HepG2 (cell line): Measurements from ENCODE around the gene WBP1. TPM values are rescaled to one million over a fixed set of nuclear protein-coding genes. Genes with fewer than 3 reads are reported as not detected.

Source experiments
- AHR ChIP-seq: IDR thresholded peaks from 2 replicates; pipeline ENCODE4 v1.6.1; 2018; ENCODE audit warnings: missing genetic modification reagents, missing compliant biosample characterization
- ARNTL ChIP-seq: sonication (generic); formaldehyde crosslinking; IDR thresholded peaks from 2 replicates; pipeline ENCODE4 v1.4.0; 2020; ENCODE audit warnings: mild to moderate bottlenecking, missing genetic modification reagents
- ATAD3A ChIP-seq: sonication (generic); formaldehyde crosslinking; IDR thresholded peaks from 2 replicates; pipeline ENCODE4 v1.4.0; 2020; ENCODE audit warnings: missing genetic modification reagents
- EP300 ChIP-seq, 3 experiments: sonication (generic) in 1 of 3; formaldehyde crosslinking in 1 of 3; IDR thresholded peaks; 2 replicates each; pipeline versions ENCODE4 v1.5.1 to v1.6.1; 2011 to 2020; ENCODE audit warnings: low read depth in 2 of 3, low read length in 2 of 3, borderline replicate concordance in 1 of 3, improper control_type of control experiment in 1 of 3, mild to moderate bottlenecking in 1 of 3, missing genetic modification reagents in 1 of 3, moderate library complexity in 1 of 3
- FOXA1 ChIP-seq, 2 experiments: fragments of 450-650 bp in 1 of 2; sonication (generic) in 1 of 2; formaldehyde crosslinking in 1 of 2; IDR thresholded peaks; 2 replicates each; pipeline versions ENCODE4 v1.4.0 to v1.6.1; 2016 to 2020; ENCODE audit warnings: missing genetic modification reagents in 1 of 2
- GABPA ChIP-seq, 2 experiments: IDR thresholded peaks; 2 replicates each; pipeline ENCODE4 v1.6.1; 2011 to 2016; ENCODE audit warnings: low read depth in 2 of 2, low read length in 1 of 2, missing biosample characterization in 1 of 2, missing genetic modification characterization in 1 of 2
- HOXA3 ChIP-seq: sonication (generic); formaldehyde crosslinking; IDR thresholded peaks from 2 replicates; pipeline ENCODE4 v1.5.0; 2020; ENCODE audit warnings: missing genetic modification reagents
- ISX ChIP-seq: sonication (generic); formaldehyde crosslinking; conservative IDR thresholded peaks from 2 replicates; pipeline ENCODE4 v1.5.0; 2020; ENCODE audit warnings: missing genetic modification reagents
- MED13 ChIP-seq: sonication (generic); formaldehyde crosslinking; IDR thresholded peaks from 2 replicates; pipeline ENCODE4 v1.5.0; 2020; ENCODE audit warnings: missing genetic modification reagents
- MTF1 ChIP-seq: sonication (generic); formaldehyde crosslinking; IDR thresholded peaks from 2 replicates; pipeline ENCODE4 v1.5.0; 2020; ENCODE audit warnings: missing genetic modification reagents
- NFKBIZ ChIP-seq: IDR thresholded peaks from 2 replicates; pipeline ENCODE4 v1.6.1; 2018; ENCODE audit warnings: missing genetic modification reagents, missing compliant biosample characterization
- PAWR ChIP-seq: sonication (generic); formaldehyde crosslinking; IDR thresholded peaks from 2 replicates; pipeline ENCODE4 v1.4.0; 2020; ENCODE audit warnings: missing genetic modification reagents, mild to moderate bottlenecking, borderline replicate concordance
- SRF ChIP-seq: IDR thresholded peaks from 2 replicates; pipeline ENCODE4 v1.6.1; 2011; ENCODE audit warnings: mild to moderate bottlenecking, low read depth, low read length, moderate library complexity
- ZFP37 ChIP-seq: sonication (generic); formaldehyde crosslinking; IDR thresholded peaks from 2 replicates; pipeline ENCODE4 v1.4.0; 2020; ENCODE audit warnings: missing genetic modification reagents, borderline replicate concordance
- ZFP41 ChIP-seq: sonication (generic); formaldehyde crosslinking; IDR thresholded peaks from 2 replicates; pipeline ENCODE4 v1.4.0; 2020; ENCODE audit warnings: mild to moderate bottlenecking, missing genetic modification reagents, borderline replicate concordance
- ZNF263 ChIP-seq: sonication (generic); formaldehyde crosslinking; IDR thresholded peaks from 2 replicates; pipeline ENCODE4 v1.4.0; 2020; ENCODE audit warnings: missing genetic modification reagents
- ZNF274 ChIP-seq: sonication (generic); formaldehyde crosslinking; IDR thresholded peaks from 2 replicates; pipeline ENCODE4 v1.5.1; 2020; ENCODE audit warnings: mild to moderate bottlenecking, missing genetic modification reagents
- ZNF331 ChIP-seq: sonication (generic); formaldehyde crosslinking; IDR thresholded peaks from 2 replicates; pipeline ENCODE4 v1.4.0; 2020; ENCODE audit warnings: missing genetic modification reagents
- ZNF343 ChIP-seq: sonication (generic); formaldehyde crosslinking; IDR thresholded peaks from 2 replicates; pipeline ENCODE4 v1.4.0; 2020; ENCODE audit warnings: mild to moderate bottlenecking, missing genetic modification reagents
- ZNF749 ChIP-seq: sonication (generic); formaldehyde crosslinking; IDR thresholded peaks from 2 replicates; pipeline ENCODE4 v1.8.0; 2022; ENCODE audit warnings: mild to moderate bottlenecking, missing genetic modification reagents, moderate library complexity, borderline replicate concordance
- ZNF776 ChIP-seq: sonication (generic); formaldehyde crosslinking; IDR thresholded peaks from 2 replicates; pipeline ENCODE4 v1.4.0; 2020; ENCODE audit warnings: mild to moderate bottlenecking, missing genetic modification reagents
- ZNF879 ChIP-seq: sonication (generic); formaldehyde crosslinking; IDR thresholded peaks from 2 replicates; pipeline ENCODE4 v1.8.1; 2023; ENCODE audit warnings: missing genetic modification reagents
- polyA plus RNA-seq, 8 experiments: library from polyadenylated mRNA; depleted of rRNA in 3 of 8; stranded (reverse) in 7 of 8; unstranded in 1 of 8; fragments of >200 nt; fragmentation: Illumina TruSeq in 4 of 8; extraction: Trizol in 4 of 8; gene quantifications; 2 replicates each; pipeline versions ENCODE4 v1.2.1 to v1.2.3, GENCODE V29; 2011 to 2016; ENCODE audit warnings: low read depth in 4 of 8, missing spikeins in 1 of 8, mixed read lengths in 1 of 8; ENCODE audit not compliant: insufficient read depth in 1 of 8
- total RNA-seq, 5 experiments: library from RNA; depleted of rRNA; stranded (reverse); fragments of >200 nt; fragmentation: Illumina TruSeq; extraction: Trizol; gene quantifications; 2 replicates each; pipeline ENCODE4 v1.2.3, GENCODE V29; 2016; ENCODE audit warnings: low read depth in 1 of 5
- TF ChIP-seq, protein P1 (sequence below): sonication (generic); formaldehyde crosslinking; IDR thresholded peaks from 2 replicates; pipeline ENCODE4 v1.8.0; 2022; ENCODE audit warnings: missing genetic modification reagents, mild to moderate bottlenecking, inconsistent platforms, borderline replicate concordance
- TF ChIP-seq, protein P2 (sequence below): sonication (generic); formaldehyde crosslinking; IDR thresholded peaks from 2 replicates; pipeline ENCODE4 v1.4.0; 2020; ENCODE audit warnings: missing genetic modification reagents
- TF ChIP-seq, protein P3 (sequence below): sonication (generic); formaldehyde crosslinking; IDR thresholded peaks from 2 replicates; pipeline ENCODE4 v1.8.0; 2022; ENCODE audit warnings: mild to moderate bottlenecking, missing genetic modification reagents, moderate library complexity
- TF ChIP-seq, protein P4 (sequence below): sonication (generic); formaldehyde crosslinking; IDR thresholded peaks from 2 replicates; pipeline ENCODE4 v1.4.0; 2020; ENCODE audit warnings: missing genetic modification reagents

The WBP1 gene
- total and polyA plus RNA-seq, 2 of the 13 experiments (the other 11 are each of a cell fraction or from before 2014, with no cell fraction given): 38.8 to 85.7 TPM

DNA sequence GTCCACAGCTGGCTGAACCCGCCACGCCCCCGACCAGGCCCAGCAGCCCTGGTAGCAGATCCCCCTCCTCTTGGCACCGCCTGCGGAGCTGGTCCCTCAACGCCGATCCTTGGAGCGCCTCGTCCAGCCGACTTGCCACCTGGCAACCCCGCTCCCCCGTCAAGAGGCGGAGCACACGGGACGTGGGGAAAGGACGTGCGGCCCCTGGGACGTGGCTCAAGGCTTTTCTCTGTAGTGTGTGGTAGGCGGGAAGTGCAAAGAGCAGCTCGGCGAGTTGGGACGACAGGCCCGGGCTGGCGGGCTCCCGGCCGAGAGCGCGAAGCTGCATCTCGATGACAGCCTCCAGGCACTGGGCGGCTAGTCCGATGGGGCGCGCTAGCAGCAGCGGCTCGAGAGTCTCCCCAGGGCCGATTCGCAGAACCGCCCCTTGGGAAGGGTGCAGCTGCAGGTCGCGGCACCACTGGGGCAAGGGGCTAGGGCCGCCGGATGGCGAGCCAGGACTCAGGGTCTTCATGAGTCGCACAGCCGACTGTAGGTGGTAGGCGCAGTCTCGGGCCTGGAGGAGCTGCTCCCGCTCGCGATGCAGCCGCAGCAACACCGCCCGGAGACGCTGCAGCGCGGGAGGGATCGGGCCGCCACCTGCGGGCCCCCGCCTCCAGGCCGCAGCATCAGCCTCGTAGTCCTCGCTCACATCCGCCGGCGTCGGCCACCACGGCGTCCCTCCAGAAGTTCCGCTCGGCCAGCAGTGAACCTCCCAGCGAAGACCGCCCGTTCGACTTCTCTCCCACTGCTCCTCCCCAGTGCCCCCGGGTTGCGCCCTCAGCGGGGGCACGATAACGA, 23.9 kb downstream of the WBP1 start (continued):
- TF ChIP-seq, protein P1, sequence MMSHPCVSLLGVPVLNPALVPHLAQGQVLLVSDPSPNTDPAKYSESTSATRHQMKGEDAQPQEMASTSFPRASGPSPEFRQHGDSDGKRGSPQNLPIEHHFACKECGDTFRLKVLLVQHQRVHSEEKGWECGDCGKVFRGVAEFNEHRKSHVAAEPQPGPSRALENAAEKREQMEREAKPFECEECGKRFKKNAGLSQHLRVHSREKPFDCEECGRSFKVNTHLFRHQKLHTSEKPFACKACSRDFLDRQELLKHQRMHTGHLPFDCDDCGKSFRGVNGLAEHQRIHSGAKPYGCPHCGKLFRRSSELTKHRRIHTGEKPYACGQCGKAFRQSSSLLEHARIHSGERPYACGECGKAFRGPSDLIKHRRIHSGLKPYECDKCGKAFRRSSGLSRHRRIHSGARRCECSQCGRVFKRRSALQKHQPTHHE (CRISPR knock-in tag): peak; percentile 77; the same call in 1 of the 2 replicates
- TF ChIP-seq MED13: 0 out of 2 replicates have a peak, but pooled peaks have one; percentile 21
- peak; percentile 73; the same call in 1 of the 2 replicates for TF ChIP-seq ZNF776
- TF ChIP-seq ZNF331: no peak
- TF ChIP-seq SRF: no peak
- peak; percentile 76; the same call in 1 of the 2 replicates for TF ChIP-seq ZFP37 (CRISPR knock-in tag)
- no peak; the same call in none of the 2 replicates for TF ChIP-seq ZNF749 (CRISPR knock-in tag)
- TF ChIP-seq, protein P2, sequence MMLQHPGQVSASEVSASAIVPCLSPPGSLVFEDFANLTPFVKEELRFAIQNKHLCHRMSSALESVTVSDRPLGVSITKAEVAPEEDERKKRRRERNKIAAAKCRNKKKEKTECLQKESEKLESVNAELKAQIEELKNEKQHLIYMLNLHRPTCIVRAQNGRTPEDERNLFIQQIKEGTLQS (CRISPR knock-in tag): 0 out of 2 replicates have a peak, but pooled peaks have one; percentile 10
- no peak for TF ChIP-seq ZFP41
- peak; percentile 94 for TF ChIP-seq ZNF274 (CRISPR knock-in tag)
- no peak for TF ChIP-seq PAWR (CRISPR knock-in tag)
- TF ChIP-seq FOXA1 (IDR thresholded peaks at IDR 0.05): no peak
- TF ChIP-seq FOXA1 (CRISPR knock-in tag; IDR thresholded peaks at IDR 0.05): no peak; the same call in 1 of the 2 replicates
- TF ChIP-seq ISX (CRISPR knock-in tag): 0 out of 2 replicates have a peak, but pooled peaks have one; percentile 67
- TF ChIP-seq ATAD3A (CRISPR knock-in tag): no peak
- no peak for TF ChIP-seq EP300 (IDR thresholded peaks at IDR 0.05; ENCODE audit: low read depth in 2 of 2, low read length in 2 of 2)
- TF ChIP-seq EP300 (CRISPR knock-in tag; IDR thresholded peaks at IDR 0.05; ENCODE audit: borderline replicate concordance): no peak
- peak; percentile 57; the same call in 1 of the 2 replicates for TF ChIP-seq ZNF879 (CRISPR knock-in tag)
- TF ChIP-seq NFKBIZ (CRISPR knock-in tag): no peak
- TF ChIP-seq AHR (CRISPR knock-in tag): no peak
- TF ChIP-seq MTF1 (CRISPR knock-in tag): 0 out of 2 replicates have a peak, but pooled peaks have one; percentile 30
- peak; percentile 86; the same call in 1 of the 2 replicates for TF ChIP-seq ZNF343
- TF ChIP-seq, protein P3, sequence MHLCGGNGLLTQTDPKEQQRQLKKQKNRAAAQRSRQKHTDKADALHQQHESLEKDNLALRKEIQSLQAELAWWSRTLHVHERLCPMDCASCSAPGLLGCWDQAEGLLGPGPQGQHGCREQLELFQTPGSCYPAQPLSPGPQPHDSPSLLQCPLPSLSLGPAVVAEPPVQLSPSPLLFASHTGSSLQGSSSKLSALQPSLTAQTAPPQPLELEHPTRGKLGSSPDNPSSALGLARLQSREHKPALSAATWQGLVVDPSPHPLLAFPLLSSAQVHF (CRISPR knock-in tag): 0 out of 2 replicates have a peak, but pooled peaks have one; percentile 55
- no peak for TF ChIP-seq GABPA (IDR thresholded peaks at IDR 0.05; ENCODE audit: low read depth, low read length)
- TF ChIP-seq GABPA (CRISPR knock-in tag; IDR thresholded peaks at IDR 0.05; ENCODE audit: low read depth): 0 out of 2 replicates have a peak, but pooled peaks have one; percentile 34
- TF ChIP-seq HOXA3 (CRISPR knock-in tag): peak; percentile 84
- peak; percentile 66 for TF ChIP-seq ZNF263 (CRISPR knock-in tag)
- TF ChIP-seq, protein P4, sequence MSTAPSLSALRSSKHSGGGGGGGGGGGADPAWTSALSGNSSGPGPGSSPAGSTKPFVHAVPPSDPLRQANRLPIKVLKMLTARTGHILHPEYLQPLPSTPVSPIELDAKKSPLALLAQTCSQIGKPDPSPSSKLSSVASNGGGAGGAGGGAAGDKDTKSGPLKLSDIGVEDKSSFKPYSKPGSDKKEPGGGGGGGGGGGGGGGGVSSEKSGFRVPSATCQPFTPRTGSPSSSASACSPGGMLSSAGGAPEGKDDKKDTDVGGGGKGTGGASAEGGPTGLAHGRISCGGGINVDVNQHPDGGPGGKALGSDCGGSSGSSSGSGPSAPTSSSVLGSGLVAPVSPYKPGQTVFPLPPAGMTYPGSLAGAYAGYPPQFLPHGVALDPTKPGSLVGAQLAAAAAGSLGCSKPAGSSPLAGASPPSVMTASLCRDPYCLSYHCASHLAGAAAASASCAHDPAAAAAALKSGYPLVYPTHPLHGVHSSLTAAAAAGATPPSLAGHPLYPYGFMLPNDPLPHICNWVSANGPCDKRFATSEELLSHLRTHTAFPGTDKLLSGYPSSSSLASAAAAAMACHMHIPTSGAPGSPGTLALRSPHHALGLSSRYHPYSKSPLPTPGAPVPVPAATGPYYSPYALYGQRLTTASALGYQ (CRISPR knock-in tag): peak; percentile 58; the same call in 1 of the 2 replicates
- TF ChIP-seq ARNTL (CRISPR knock-in tag): no peak
